Parathyroid adenoma (tissue), 2 donors: ENCODE results near the gene DCUN1D2.

Source experiments
- H2AFZ ChIP-seq: fragments of 300-600 bp; sonication (generic); one replicate; pipeline ENCODE4 v1.7.0; 2017; ENCODE audit warnings: antibody characterized with exemption, mild to moderate bottlenecking
- H3K27ac ChIP-seq: fragments of 300-600 bp; sonication (generic); one replicate; pipeline ENCODE4 v1.7.0; 2017
- H3K27me3 ChIP-seq: fragments of 300-600 bp; sonication (generic); one replicate; pipeline ENCODE4 v1.7.0; 2017; ENCODE audit warnings: low read length; ENCODE audit not compliant: control insufficient read depth, insufficient read depth
- H3K36me3 ChIP-seq: fragments of 300-600 bp; sonication (generic); one replicate; pipeline ENCODE4 v1.7.0; 2017; ENCODE audit warnings: low read length; ENCODE audit not compliant: control insufficient read depth, insufficient read depth
- H3K4me1 ChIP-seq: fragments of 300-600 bp; sonication (generic); one replicate; pipeline ENCODE4 v1.7.0; 2017; ENCODE audit warnings: control low read depth
- H3K4me2 ChIP-seq: fragments of 300-600 bp; sonication (generic); one replicate; pipeline ENCODE4 v1.7.0; 2017; ENCODE audit warnings: low read length
- H3K4me3 ChIP-seq: fragments of 300-600 bp; sonication (generic); one replicate; pipeline ENCODE4 v1.7.0; 2017; ENCODE audit warnings: low read depth, low read length
- H3K79me2 ChIP-seq: fragments of 300-600 bp; sonication (generic); one replicate; pipeline ENCODE4 v1.7.0; 2017; ENCODE audit warnings: control low read depth
- H3K9ac ChIP-seq: fragments of 300-600 bp; sonication (generic); one replicate; pipeline ENCODE4 v1.7.0; 2017; ENCODE audit warnings: mild to moderate bottlenecking
- H3K9me3 ChIP-seq: fragments of 300-600 bp; sonication (generic); one replicate; pipeline ENCODE4 v1.7.0; 2017; ENCODE audit warnings: low read length; ENCODE audit not compliant: control insufficient read depth
- TF ChIP-seq, protein P1 (sequence below): fragments of 300-600 bp; sonication (generic); IDR thresholded peaks from one replicate; pipeline ENCODE4 v1.7.0; 2017; ENCODE audit warnings: antibody characterized with exemption, mild to moderate bottlenecking
- donor health status: primary hyperparathyroidism.

DCUN1D2 gene

DNA sequence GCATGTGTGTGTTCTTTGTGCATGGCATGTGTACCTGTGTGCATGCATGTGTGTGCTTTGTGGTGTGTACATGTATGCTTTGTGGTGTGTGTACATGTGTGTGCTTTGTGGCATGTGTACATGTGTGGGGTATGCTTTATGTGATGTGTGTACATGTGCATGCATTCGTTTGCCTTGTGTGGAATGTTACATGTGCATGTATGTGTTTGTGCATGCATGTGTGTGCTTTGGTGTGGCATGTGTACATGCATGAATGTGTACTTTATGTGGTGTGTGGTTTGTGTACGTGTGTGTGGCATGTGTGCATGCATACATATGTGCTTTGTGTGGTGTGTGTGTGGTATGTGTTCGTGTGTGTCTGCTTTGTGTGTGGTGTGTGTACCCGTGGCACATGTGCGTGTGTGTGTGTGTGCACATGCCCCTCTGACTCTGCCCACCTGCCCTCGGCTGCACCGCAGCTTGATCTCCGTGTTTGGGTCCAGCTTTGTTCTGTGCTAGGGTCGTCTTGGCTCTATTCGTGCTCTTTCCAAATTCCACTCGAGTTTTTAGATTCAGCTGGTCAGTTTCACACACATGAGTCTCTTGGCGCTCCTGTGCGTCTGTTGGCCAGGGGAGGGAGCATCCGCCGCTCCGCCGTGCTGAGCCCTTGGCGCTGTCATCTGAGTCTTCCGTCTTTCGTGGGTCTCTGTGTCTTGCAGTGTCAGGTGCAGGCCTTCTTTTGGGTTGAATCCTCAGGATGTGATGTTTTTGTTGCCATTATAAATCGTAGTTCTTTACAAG, 47.6 kb upstream of the DCUN1D2 start:
- H3K27me3 ChIP-seq, result no peaks in the 10 kb centered on the region
- H3K4me1 ChIP-seq, result no peaks in the 10 kb centered on the region
- no peaks in the 10 kb centered on the region for H3K9me3 ChIP-seq
- peaks cover 3% of the 10 kb centered on the region for H3K79me2 ChIP-seq
- no peak overlapping the region for H2AFZ ChIP-seq
- no peak overlapping the region for H3K9ac ChIP-seq
- TF ChIP-seq, protein P1, sequence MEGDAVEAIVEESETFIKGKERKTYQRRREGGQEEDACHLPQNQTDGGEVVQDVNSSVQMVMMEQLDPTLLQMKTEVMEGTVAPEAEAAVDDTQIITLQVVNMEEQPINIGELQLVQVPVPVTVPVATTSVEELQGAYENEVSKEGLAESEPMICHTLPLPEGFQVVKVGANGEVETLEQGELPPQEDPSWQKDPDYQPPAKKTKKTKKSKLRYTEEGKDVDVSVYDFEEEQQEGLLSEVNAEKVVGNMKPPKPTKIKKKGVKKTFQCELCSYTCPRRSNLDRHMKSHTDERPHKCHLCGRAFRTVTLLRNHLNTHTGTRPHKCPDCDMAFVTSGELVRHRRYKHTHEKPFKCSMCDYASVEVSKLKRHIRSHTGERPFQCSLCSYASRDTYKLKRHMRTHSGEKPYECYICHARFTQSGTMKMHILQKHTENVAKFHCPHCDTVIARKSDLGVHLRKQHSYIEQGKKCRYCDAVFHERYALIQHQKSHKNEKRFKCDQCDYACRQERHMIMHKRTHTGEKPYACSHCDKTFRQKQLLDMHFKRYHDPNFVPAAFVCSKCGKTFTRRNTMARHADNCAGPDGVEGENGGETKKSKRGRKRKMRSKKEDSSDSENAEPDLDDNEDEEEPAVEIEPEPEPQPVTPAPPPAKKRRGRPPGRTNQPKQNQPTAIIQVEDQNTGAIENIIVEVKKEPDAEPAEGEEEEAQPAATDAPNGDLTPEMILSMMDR, result no peak
- no peak overlapping the region for H3K4me3 ChIP-seq
- no peak overlapping the region for H3K4me2 ChIP-seq
- H3K27ac ChIP-seq, result no peak overlapping the region
- H3K36me3 ChIP-seq, result no peaks in the 10 kb centered on the region

DNA sequence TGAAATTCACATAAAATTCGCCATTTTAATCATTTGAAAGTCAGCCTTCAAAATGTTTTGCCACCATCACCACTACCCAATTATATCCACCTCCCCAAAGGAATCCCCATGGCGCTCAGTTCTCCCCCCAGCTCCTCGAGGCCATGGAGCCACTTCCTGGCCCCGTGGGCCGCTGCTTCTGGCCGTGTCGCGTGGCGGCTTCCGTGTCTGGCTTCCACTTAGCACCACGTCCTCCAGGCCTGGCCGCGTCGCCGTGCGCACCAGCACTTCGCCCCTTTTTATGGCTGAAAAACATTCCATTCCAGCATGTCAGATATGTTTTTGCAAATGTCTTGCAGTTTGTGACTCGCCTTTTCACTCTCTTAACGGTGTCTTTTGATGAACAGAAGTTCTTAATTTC, 46.7 kb upstream of the DCUN1D2 start:
- no peaks in the 10 kb centered on the region for H3K4me1 ChIP-seq
- no peak overlapping the region for H3K27ac ChIP-seq
- no peaks in the 10 kb centered on the region for H3K36me3 ChIP-seq
- H3K9me3 ChIP-seq, result no peaks in the 10 kb centered on the region
- H3K4me2 ChIP-seq, result no peak overlapping the region
- H3K79me2 ChIP-seq, result no peaks in the 10 kb centered on the region
- no peak overlapping the region for H3K4me3 ChIP-seq
- no peak overlapping the region for H2AFZ ChIP-seq
- TF ChIP-seq, protein P1, result no peak
- no peaks in the 10 kb centered on the region for H3K27me3 ChIP-seq
- no peak overlapping the region for H3K9ac ChIP-seq

DNA sequence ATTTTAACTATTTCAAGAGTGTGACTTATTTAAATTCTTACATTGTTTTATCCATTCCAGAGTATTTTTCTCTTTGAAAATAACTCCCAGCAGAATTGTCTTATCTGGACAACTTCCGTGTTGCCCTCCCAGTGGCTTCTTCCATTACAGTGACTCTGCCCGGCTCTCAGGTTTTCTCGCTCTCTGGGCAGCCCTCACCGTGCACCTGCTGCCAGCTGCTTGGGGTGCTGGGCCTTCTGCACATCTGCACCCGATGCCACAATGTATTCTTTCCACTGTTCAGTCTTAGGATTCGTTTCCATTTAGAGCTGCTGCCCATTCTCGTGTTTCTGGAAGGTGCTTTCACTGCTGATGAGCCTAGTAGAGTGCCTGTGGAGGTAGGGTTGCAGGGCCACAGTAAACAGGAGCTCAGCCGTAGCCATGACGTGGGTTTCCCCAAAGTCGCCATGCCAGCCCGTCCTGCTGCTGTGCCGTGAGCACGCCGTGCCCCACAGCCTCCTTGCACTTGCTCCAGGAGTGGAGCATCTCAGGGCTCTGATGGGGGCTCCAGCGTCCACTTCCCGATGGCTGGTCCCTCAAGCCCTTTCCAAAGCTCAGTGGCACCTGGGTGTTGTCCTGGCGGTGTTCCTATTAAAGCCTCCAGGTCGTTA, 46.1 kb upstream of the DCUN1D2 start:
- no peaks in the 10 kb centered on the region for H3K36me3 ChIP-seq
- no peaks in the 10 kb centered on the region for H3K79me2 ChIP-seq
- no peaks in the 10 kb centered on the region for H3K27me3 ChIP-seq
- no peak overlapping the region for H3K4me3 ChIP-seq
- no peak overlapping the region for H3K4me2 ChIP-seq
- no peak overlapping the region for H3K9ac ChIP-seq
- H3K4me1 ChIP-seq, result no peaks in the 10 kb centered on the region
- no peak overlapping the region for H3K27ac ChIP-seq
- TF ChIP-seq, protein P1, result no peak
- H3K9me3 ChIP-seq, result no peaks in the 10 kb centered on the region
- H2AFZ ChIP-seq, result no peak overlapping the region

DNA sequence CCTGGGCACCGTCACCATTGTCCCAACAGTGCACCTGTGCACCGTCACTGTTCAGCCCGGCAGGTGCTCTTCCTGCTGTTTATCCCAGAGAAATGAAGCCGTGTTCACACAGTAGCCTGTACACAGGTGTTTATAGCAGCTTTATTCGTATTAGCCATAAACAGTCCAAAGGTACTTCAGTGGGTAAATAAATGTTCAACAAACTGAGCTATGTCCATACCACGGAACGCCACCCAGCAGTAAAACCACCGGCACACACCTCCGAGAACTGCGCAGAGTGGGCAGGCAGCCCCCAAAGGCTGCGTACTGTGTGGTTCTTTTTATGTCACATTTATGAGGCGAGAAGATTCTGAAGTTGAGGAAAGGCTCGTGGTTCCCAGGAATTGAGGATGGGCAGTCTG, 44.9 kb upstream of the DCUN1D2 start:
- H2AFZ ChIP-seq, result no peak overlapping the region
- no peak overlapping the region for H3K9ac ChIP-seq
- H3K4me1 ChIP-seq, result no peaks in the 10 kb centered on the region
- H3K79me2 ChIP-seq, result no peaks in the 10 kb centered on the region
- TF ChIP-seq, protein P1, result no peak
- no peaks in the 10 kb centered on the region for H3K9me3 ChIP-seq
- H3K4me3 ChIP-seq, result no peak overlapping the region
- H3K36me3 ChIP-seq, result no peaks in the 10 kb centered on the region
- no peaks in the 10 kb centered on the region for H3K27me3 ChIP-seq
- no peak overlapping the region for H3K4me2 ChIP-seq
- H3K27ac ChIP-seq, result no peak overlapping the region
